OCI-LY1 (cell line): ENCODE measurements around the gene TCF21.

Experiments
- CTCF ChIP-seq: fragments of 200-600 bp; sonication (generic), shearing (Covaris generic); IDR thresholded peaks from 2 replicates; pipeline ENCODE4 v1.5.1; 2017; ENCODE audit warnings: mild to moderate bottlenecking, antibody characterized with exemption, low read length, moderate library complexity, mixed read lengths
- EZH2 ChIP-seq: fragments of 200-600 bp; sonication (generic), shearing (Covaris generic); IDR thresholded peaks from 2 replicates; pipeline ENCODE4 v1.8.0; 2017; ENCODE audit warnings: borderline replicate concordance, mixed run types, mild to moderate bottlenecking, antibody characterized with exemption, low read length, moderate library complexity, mixed read lengths

GRCh38 chr6:133921249-133921859, 32.4 kb downstream of the TCF21 start:
- TF ChIP-seq CTCF (peak; percentile 63), EZH2 (no peak)
